Breast epithelium (tissue), 4 donors: ENCODE measurements around the gene CCDC127. TPM values are rescaled to one million over a fixed set of nuclear protein-coding genes. Genes with fewer than 3 reads are reported as not detected.

Experiments used
- DNase-seq, 2 donors: peaks; one replicate each; pipeline ENCODE4 v3.0.0-alpha.2; 2019; ENCODE audit warnings: low spot score in 2 of 2
- H3K27ac ChIP-seq, 2 donors: fragments of 200-600 bp; sonication (generic) in 1 of 2; one replicate each; pipeline ENCODE4 v1.5.1; 2016 to 2019; ENCODE audit warnings: mild to moderate bottlenecking in 1 of 2
- H3K27me3 ChIP-seq, 2 donors: fragments of 200-600 bp; sonication (generic) in 1 of 2; one replicate each; pipeline versions ENCODE4 v1.5.1 to v1.6.0; 2017 to 2019; ENCODE audit warnings: control low read depth in 1 of 2, mild to moderate bottlenecking in 1 of 2
- H3K36me3 ChIP-seq: fragments of 200-600 bp; one replicate; pipeline ENCODE4 v1.5.1; 2019
- H3K4me1 ChIP-seq, 2 donors: fragments of 200-600 bp; sonication (generic); one replicate each; pipeline ENCODE4 v1.5.1; 2016 to 2019; ENCODE audit warnings: control low read depth in 1 of 2
- H3K4me3 ChIP-seq, 3 donors: fragments of 200-600 bp; sonication (generic); 1 replicate in 2 of 3; 2 replicates in 1 of 3; pipeline ENCODE4 v1.5.1; 2016 to 2019; ENCODE audit warnings: mild to moderate bottlenecking in 3 of 3, moderate library complexity in 2 of 3
- H3K9me3 ChIP-seq, 2 donors: fragments of 200-600 bp; sonication (generic) in 1 of 2; one replicate each; pipeline ENCODE4 v1.5.1; 2016 to 2019; ENCODE audit warnings: control low read depth in 1 of 2
- POLR2A ChIP-seq: fragments of 450-650 bp; IDR thresholded peaks from one replicate; pipeline ENCODE4 v1.6.1; 2016; ENCODE audit warnings: antibody characterized with exemption, mild to moderate bottlenecking, moderate library complexity
- POLR2AphosphoS5 ChIP-seq, 3 donors: sonication (generic); formaldehyde crosslinking; IDR thresholded peaks; one replicate each; pipeline ENCODE4 v1.6.1; 2017; ENCODE audit warnings: antibody characterized with exemption in 3 of 3
- intact Hi-C: fragments of 100-400 bp; cut with DNase I; formaldehyde crosslinking; loops from one replicate; pipeline ENCODE4 v1.15.1; 2023; ENCODE audit warnings: low total_unique reads
- total RNA-seq, 3 donors: library from RNA; depleted of rRNA; stranded (reverse); fragments of >200 nt; gene quantifications; one replicate each; pipeline ENCODE4 v1.1.0, GENCODE V29; 2016
- TF ChIP-seq, protein P1 (sequence below), 3 donors: fragments of 450-650 bp; IDR thresholded peaks; one replicate each; pipeline ENCODE4 v1.5.1; 2016 to 2017; ENCODE audit warnings: antibody characterized with exemption in 3 of 3, mild to moderate bottlenecking in 3 of 3, moderate library complexity in 3 of 3

CCDC127 gene
- total RNA-seq, 3 donors from 2014 or later: 5.0 to 5.6 (median 5.3) TPM

DNA sequence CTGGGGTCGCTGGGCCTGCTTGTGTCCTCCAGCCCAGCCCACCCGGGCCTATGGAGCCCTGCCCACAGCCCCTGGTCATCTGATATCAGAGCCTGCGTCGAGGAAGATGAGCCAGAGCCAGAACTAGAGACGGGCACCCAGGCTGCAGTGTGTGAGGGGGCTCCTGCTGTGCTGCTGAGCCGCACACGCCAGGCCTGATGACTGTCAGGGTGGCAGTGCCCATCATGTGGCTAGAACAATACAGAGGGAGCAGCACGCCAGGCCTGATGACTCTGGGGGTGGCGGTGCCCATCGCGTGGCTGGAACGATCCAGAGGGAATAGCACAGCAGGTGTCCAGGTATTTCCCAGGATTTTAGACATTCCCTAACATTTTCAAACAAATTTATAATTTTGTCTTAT is 35.8 kb downstream of the CCDC127 start:
- no peak for DNase-seq
- no peak overlapping the region for H3K4me3 ChIP-seq
- H3K27ac ChIP-seq: no peak overlapping the region
- H3K4me1 ChIP-seq: no peaks in the 10 kb centered on the region
- no peaks in the 10 kb centered on the region for H3K27me3 ChIP-seq
- no peaks in the 10 kb centered on the region for H3K9me3 ChIP-seq
- TF ChIP-seq, protein P1, sequence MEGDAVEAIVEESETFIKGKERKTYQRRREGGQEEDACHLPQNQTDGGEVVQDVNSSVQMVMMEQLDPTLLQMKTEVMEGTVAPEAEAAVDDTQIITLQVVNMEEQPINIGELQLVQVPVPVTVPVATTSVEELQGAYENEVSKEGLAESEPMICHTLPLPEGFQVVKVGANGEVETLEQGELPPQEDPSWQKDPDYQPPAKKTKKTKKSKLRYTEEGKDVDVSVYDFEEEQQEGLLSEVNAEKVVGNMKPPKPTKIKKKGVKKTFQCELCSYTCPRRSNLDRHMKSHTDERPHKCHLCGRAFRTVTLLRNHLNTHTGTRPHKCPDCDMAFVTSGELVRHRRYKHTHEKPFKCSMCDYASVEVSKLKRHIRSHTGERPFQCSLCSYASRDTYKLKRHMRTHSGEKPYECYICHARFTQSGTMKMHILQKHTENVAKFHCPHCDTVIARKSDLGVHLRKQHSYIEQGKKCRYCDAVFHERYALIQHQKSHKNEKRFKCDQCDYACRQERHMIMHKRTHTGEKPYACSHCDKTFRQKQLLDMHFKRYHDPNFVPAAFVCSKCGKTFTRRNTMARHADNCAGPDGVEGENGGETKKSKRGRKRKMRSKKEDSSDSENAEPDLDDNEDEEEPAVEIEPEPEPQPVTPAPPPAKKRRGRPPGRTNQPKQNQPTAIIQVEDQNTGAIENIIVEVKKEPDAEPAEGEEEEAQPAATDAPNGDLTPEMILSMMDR (IDR thresholded peaks at IDR 0.05): no peak
- TF ChIP-seq POLR2A (no peak), POLR2AphosphoS5 (IDR thresholded peaks at IDR 0.05) (no peak)
- no peaks in the 10 kb centered on the region for H3K36me3 ChIP-seq
- intact Hi-C loops: no loop called here

DNA sequence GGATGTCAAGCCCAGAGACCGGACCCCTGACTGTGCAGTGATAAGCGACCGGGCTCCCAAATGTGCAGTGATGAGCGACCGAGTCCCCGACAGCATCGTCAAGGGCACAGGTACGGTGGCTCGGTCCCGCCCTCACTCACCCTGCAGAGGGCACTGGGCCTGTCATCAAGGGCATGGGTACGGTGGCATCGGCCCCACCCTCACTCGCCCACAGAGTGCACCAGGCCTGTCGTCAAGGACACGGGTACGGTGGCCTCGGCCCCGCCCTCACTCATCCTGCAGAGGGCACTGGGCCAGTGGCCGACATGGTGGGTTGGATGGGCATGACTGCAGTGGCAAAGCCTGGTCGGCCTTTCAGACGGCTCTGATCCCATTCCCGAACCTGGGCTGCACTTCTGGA is 36.4 kb downstream of the CCDC127 start:
- Histone ChIP-seq H3K9me3 (no peaks in the 10 kb centered on the region), H3K27me3 (no peaks in the 10 kb centered on the region), H3K36me3 (no peaks in the 10 kb centered on the region), H3K4me1 (no peaks in the 10 kb centered on the region), H3K4me3 (no peak overlapping the region), H3K27ac (no peak overlapping the region)
- TF ChIP-seq POLR2A (no peak), POLR2AphosphoS5 (IDR thresholded peaks at IDR 0.05) (no peak)
- TF ChIP-seq, protein P1 (IDR thresholded peaks at IDR 0.05): no peak
- intact Hi-C loops: no loop called here
- no peak for DNase-seq

- Histone ChIP-seq H3K36me3 (no peaks in the 10 kb centered on the region), H3K4me1 (no peaks in the 10 kb centered on the region), H3K4me3 (no peak overlapping the region), H3K27me3 (no peaks in the 10 kb centered on the region), H3K9me3 (no peaks in the 10 kb centered on the region), H3K27ac (no peak overlapping the region)
- no peak for DNase-seq
- TF ChIP-seq POLR2A: no peak
- no peak for TF ChIP-seq POLR2AphosphoS5 (IDR thresholded peaks at IDR 0.05)
- TF ChIP-seq, protein P1 (IDR thresholded peaks at IDR 0.05): no peak
- intact Hi-C loops: no loop called here
These were observed 36.8 kb downstream of the CCDC127 start for GRCh38 chr5:181160-181559.

DNA sequence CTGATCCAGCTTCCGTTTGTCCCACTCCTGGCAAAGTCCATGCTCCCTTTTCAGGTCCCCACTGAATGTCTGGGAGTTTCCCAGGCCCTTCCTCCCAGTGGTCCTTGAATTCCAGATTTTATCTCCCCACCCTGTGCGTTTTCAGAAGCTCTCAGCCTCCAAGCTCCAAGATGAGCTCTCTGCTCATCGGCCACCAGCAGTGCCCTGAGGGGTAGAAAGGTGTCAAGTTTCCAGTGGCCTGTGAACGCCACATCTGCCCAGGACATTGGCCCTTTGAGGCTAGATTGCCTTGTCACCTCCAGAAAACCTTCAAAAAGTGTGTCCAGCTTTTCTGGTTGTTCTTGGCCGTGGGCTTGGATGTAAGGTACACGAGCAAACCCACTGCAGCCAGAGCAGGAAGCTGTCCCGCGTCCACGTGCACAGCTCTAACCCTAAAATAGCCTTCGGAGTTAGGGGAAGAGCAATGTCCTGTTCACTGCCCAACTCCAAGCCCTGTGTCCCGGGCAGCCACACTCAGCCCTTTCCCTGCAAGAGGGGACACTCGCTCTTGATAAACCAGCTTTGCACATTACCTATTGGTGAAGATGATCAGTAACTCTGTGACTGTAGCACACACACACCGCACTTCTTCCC is 37.6 kb downstream of the CCDC127 start:
- Histone ChIP-seq H3K4me1 (no peaks in the 10 kb centered on the region), H3K9me3 (no peaks in the 10 kb centered on the region), H3K27me3 (no peaks in the 10 kb centered on the region), H3K27ac (no peak overlapping the region), H3K4me3 (no peak overlapping the region), H3K36me3 (no peaks in the 10 kb centered on the region)
- intact Hi-C loops: no loop called here
- TF ChIP-seq POLR2A: no peak
- no peak for TF ChIP-seq POLR2AphosphoS5 (IDR thresholded peaks at IDR 0.05)
- TF ChIP-seq, protein P1 (IDR thresholded peaks at IDR 0.05): no peak
- no peak for DNase-seq

GRCh38 chr5:179401-179800 is 38.6 kb downstream of the CCDC127 start:
- intact Hi-C loops: no loop called here
- H3K36me3 ChIP-seq: no peaks in the 10 kb centered on the region
- H3K9me3 ChIP-seq: no peaks in the 10 kb centered on the region
- TF ChIP-seq, protein P1 (IDR thresholded peaks at IDR 0.05): no peak
- H3K4me1 ChIP-seq: no peaks in the 10 kb centered on the region
- H3K27ac ChIP-seq: no peak overlapping the region
- DNase-seq: no peak
- H3K27me3 ChIP-seq: no peaks in the 10 kb centered on the region
- H3K4me3 ChIP-seq: no peak overlapping the region
